Measurements from ENCODE around the gene RMDN3. TPM values are rescaled to one million over a fixed set of nuclear protein-coding genes. Genes with fewer than 3 reads are reported as not detected.

RMDN3 gene
- total and polyA plus RNA-seq, 2 of the 13 experiments (the other 11 are each of a cell fraction or from before 2014, with no cell fraction given) = 16.8 to 19.5 TPM

- TF ChIP-seq ZNF33A (CRISPR knock-in tag; IDR thresholded peaks at IDR 0.05; ENCODE audit: borderline replicate concordance) (no peak), ZBTB40 (IDR thresholded peaks at IDR 0.05) (no peak), ZBTB40 (CRISPR knock-in tag; IDR thresholded peaks at IDR 0.05) (no peak), GRHL1 (CRISPR knock-in tag; conservative IDR thresholded peaks at IDR 0.05) (no peak), TSC22D2 (CRISPR knock-in tag; IDR thresholded peaks at IDR 0.05; ENCODE audit: borderline replicate concordance) (peak; percentile 66; the same call in 1 of the 2 replicates), RNF219 (CRISPR knock-in tag; IDR thresholded peaks at IDR 0.05) (0 out of 2 replicates have a peak, but pooled peaks have one; percentile 54), NCOA2 (CRISPR knock-in tag; IDR thresholded peaks at IDR 0.05) (peak; percentile 17; the same call in 1 of the 2 replicates)
These were observed 9.0 kb upstream of the RMDN3 start, which contains the start of gene GCHFR (continued) for GRCh38 chr15:40763801-40764628.

All from HepG2 (cell line).